K562 (cell line): ENCODE measurements around the gene LRRC4B. TPM values are rescaled to one million over a fixed set of nuclear protein-coding genes. Genes with fewer than 3 reads are reported as not detected.
A peak's percentile ranks its signal among the peaks of the same experiment; 100 is the strongest.

ENCODE experiments used
- RBM34 ChIP-seq: fragments of 200-400 bp; formaldehyde crosslinking; IDR thresholded peaks from 2 replicates; pipeline ENCODE4 v1.6.1; 2018; ENCODE audit warnings: low read length, borderline replicate concordance; ENCODE audit not compliant: insufficient read depth
- ZNF431 ChIP-seq: sonication (generic); formaldehyde crosslinking; IDR thresholded peaks from 2 replicates; pipeline ENCODE4 v1.8.0; 2022; ENCODE audit warnings: mild to moderate bottlenecking, missing genetic modification reagents
- polyA plus RNA-seq, 8 experiments: library from polyadenylated mRNA; depleted of rRNA in 4 of 8; stranded (reverse) in 5 of 8; unstranded in 3 of 8; fragments of >200 nt; fragmentation: Nextera tagmentation in 2 of 8; fragmentation: Illumina TruSeq in 1 of 8; extraction: Ambion mirVana in 2 of 8; extraction: Trizol in 1 of 8; gene quantifications; 2 replicates each; pipeline versions ENCODE4 v1.2.1 to v1.2.3, GENCODE V29; 2011 to 2014; ENCODE audit warnings: inconsistent platforms in 1 of 8, missing spikeins in 1 of 8
- total RNA-seq, 7 experiments: library from RNA; depleted of rRNA in 6 of 7; stranded (reverse); fragments of >200 nt in 6 of 7; fragmentation: Illumina TruSeq in 2 of 7; extraction: Trizol in 2 of 7; gene quantifications; 2 replicates each; pipeline versions ENCODE4 v1.2.1 to v1.2.3, GENCODE V29; 2011 to 2021; ENCODE audit warnings: low replicate concordance in 1 of 7
- TF ChIP-seq, protein P1 (sequence below): fragments of 250-450 bp; sonication (Bioruptor Pico); IDR thresholded peaks from 2 replicates; pipeline ENCODE4 v1.5.0; 2021; ENCODE audit warnings: mild to moderate bottlenecking, borderline replicate concordance
- TF ChIP-seq, protein P2 (sequence below): fragments of 250-450 bp; sonication (Bioruptor Pico); IDR thresholded peaks from 2 replicates; pipeline ENCODE4 v1.4.0; 2020
- TF ChIP-seq, protein P3 (sequence below): fragments of 450-650 bp; IDR thresholded peaks from 2 replicates; pipeline ENCODE4 v1.6.1; 2016; ENCODE audit warnings: antibody characterized with exemption
- TF ChIP-seq, protein P4 (sequence below): sonication (generic); formaldehyde crosslinking; IDR thresholded peaks from 2 replicates; pipeline ENCODE4 v1.9.0; 2022; ENCODE audit warnings: mild to moderate bottlenecking, missing genetic modification reagents
- TF ChIP-seq, protein P5 (sequence below): fragments of 450-650 bp; IDR thresholded peaks from 2 replicates; pipeline ENCODE4 v1.6.1; 2016; ENCODE audit warnings: missing biosample characterization, missing genetic modification characterization

Gene LRRC4B
- total and polyA plus RNA-seq, 9 of the 15 experiments (the other 6 are each of a cell fraction or from before 2014, with no cell fraction given), result 0.18 to 9.6 (median 2.9) TPM; not detected in 2

DNA sequence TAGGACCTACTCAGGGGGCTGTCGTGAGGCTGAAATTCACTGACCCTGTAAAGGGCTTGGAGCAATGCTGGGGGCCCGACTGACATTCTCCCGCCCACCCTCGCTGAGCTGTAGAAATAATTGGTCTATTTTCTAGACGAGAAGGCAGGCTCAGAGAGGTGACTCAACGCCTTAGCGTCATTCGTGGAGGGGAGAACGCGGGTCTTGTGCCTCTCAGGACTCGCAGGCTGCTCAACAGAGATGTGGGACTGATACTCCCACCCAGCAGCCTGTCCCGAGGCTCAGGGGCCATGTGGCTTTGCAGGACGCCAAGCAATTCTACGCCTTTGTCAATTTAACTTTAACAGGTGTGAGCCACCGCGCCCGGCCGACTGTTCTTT, 30.9 kb downstream of the LRRC4B start (continued):
- TF ChIP-seq, protein P1, sequence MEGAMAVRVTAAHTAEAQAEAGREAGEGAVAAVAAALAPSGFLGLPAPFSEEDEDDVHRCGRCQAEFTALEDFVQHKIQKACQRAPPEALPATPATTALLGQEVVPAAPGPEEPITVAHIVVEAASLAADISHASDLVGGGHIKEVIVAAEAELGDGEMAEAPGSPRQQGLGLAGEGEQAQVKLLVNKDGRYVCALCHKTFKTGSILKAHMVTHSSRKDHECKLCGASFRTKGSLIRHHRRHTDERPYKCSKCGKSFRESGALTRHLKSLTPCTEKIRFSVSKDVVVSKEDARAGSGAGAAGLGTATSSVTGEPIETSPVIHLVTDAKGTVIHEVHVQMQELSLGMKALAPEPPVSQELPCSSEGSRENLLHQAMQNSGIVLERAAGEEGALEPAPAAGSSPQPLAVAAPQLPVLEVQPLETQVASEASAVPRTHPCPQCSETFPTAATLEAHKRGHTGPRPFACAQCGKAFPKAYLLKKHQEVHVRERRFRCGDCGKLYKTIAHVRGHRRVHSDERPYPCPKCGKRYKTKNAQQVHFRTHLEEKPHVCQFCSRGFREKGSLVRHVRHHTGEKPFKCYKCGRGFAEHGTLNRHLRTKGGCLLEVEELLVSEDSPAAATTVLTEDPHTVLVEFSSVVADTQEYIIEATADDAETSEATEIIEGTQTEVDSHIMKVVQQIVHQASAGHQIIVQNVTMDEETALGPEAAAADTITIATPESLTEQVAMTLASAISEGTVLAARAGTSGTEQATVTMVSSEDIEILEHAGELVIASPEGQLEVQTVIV (CRISPR knock-in tag), result no peak
- TF ChIP-seq, protein P2, sequence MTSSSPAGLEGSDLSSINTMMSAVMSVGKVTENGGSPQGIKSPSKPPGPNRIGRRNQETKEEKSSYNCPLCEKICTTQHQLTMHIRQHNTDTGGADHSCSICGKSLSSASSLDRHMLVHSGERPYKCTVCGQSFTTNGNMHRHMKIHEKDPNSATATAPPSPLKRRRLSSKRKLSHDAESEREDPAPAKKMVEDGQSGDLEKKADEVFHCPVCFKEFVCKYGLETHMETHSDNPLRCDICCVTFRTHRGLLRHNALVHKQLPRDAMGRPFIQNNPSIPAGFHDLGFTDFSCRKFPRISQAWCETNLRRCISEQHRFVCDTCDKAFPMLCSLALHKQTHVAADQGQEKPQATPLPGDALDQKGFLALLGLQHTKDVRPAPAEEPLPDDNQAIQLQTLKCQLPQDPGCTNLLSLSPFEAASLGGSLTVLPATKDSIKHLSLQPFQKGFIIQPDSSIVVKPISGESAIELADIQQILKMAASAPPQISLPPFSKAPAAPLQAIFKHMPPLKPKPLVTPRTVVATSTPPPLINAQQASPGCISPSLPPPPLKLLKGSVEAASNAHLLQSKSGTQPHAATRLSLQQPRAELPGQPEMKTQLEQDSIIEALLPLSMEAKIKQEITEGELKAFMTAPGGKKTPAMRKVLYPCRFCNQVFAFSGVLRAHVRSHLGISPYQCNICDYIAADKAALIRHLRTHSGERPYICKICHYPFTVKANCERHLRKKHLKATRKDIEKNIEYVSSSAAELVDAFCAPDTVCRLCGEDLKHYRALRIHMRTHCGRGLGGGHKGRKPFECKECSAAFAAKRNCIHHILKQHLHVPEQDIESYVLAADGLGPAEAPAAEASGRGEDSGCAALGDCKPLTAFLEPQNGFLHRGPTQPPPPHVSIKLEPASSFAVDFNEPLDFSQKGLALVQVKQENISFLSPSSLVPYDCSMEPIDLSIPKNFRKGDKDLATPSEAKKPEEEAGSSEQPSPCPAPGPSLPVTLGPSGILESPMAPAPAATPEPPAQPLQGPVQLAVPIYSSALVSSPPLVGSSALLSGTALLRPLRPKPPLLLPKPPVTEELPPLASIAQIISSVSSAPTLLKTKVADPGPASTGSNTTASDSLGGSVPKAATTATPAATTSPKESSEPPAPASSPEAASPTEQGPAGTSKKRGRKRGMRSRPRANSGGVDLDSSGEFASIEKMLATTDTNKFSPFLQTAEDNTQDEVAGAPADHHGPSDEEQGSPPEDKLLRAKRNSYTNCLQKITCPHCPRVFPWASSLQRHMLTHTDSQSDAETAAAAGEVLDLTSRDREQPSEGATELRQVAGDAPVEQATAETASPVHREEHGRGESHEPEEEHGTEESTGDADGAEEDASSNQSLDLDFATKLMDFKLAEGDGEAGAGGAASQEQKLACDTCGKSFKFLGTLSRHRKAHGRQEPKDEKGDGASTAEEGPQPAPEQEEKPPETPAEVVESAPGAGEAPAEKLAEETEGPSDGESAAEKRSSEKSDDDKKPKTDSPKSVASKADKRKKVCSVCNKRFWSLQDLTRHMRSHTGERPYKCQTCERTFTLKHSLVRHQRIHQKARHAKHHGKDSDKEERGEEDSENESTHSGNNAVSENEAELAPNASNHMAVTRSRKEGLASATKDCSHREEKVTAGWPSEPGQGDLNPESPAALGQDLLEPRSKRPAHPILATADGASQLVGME (CRISPR knock-in tag), result no peak
- TF ChIP-seq ZNF431 (no peak), RBM34 (no peak)
- TF ChIP-seq, protein P3, sequence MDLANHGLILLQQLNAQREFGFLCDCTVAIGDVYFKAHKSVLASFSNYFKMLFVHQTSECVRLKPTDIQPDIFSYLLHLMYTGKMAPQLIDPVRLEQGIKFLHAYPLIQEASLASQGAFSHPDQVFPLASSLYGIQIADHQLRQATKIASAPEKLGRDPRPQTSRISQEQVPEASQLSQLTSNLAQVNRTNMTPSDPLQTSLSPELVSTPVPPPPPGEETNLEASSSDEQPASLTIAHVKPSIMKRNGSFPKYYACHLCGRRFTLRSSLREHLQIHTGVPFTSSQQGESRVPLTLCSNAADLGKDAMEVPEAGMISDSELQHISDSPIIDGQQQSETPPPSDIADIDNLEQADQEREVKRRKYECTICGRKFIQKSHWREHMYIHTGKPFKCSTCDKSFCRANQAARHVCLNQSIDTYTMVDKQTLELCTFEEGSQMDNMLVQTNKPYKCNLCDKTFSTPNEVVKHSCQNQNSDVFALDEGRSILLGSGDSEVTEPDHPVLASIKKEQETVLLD, result no peak
- TF ChIP-seq, protein P4, sequence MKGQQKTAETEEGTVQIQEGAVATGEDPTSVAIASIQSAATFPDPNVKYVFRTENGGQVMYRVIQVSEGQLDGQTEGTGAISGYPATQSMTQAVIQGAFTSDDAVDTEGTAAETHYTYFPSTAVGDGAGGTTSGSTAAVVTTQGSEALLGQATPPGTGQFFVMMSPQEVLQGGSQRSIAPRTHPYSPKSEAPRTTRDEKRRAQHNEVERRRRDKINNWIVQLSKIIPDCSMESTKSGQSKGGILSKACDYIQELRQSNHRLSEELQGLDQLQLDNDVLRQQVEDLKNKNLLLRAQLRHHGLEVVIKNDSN (CRISPR knock-in tag), result 0 out of 2 replicates have a peak, but pooled peaks have one; percentile 3
- TF ChIP-seq, protein P5, sequence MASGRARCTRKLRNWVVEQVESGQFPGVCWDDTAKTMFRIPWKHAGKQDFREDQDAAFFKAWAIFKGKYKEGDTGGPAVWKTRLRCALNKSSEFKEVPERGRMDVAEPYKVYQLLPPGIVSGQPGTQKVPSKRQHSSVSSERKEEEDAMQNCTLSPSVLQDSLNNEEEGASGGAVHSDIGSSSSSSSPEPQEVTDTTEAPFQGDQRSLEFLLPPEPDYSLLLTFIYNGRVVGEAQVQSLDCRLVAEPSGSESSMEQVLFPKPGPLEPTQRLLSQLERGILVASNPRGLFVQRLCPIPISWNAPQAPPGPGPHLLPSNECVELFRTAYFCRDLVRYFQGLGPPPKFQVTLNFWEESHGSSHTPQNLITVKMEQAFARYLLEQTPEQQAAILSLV (tag), result no peak
